Activated CD4-positive, alpha-beta T cell treated with anti-CD3 and anti-CD28 coated beads, Interleukin-2, amount 10 ng/mL, durations not matched to agents 7 days and 5 days (primary cell): ENCODE data around the gene NFYA. TPM values are rescaled to one million over a fixed set of nuclear protein-coding genes. Genes with fewer than 3 reads are reported as not detected.

Experiments used
- CTCF ChIA-PET: fragments of 350-600 bp; sonication (Branson Sonifier 250); formaldehyde crosslinking; loops from one replicate; lab custom pipeline; 2021; ENCODE audit warnings: antibody characterized with exemption; lab: Charles Lee
- POLR2A ChIA-PET: fragments of 350-600 bp; sonication (Branson Sonifier 250); formaldehyde crosslinking; loops from one replicate; lab custom pipeline; 2021; ENCODE audit warnings: antibody characterized with exemption; lab: Charles Lee
- DNase-seq: peaks from one replicate; pipeline ENCODE4 v3.0.0-alpha.2; 2020
- H3K27ac Mint-ChIP-seq: one replicate; pipeline ENCODE4 v1.8.0; 2021; ENCODE audit warnings: mild to moderate bottlenecking, moderate library complexity, mixed read lengths
- H3K27me3 Mint-ChIP-seq: one replicate; pipeline ENCODE4 v1.8.0; 2021; ENCODE audit warnings: mixed read lengths
- H3K36me3 Mint-ChIP-seq: one replicate; pipeline ENCODE4 v1.8.0; 2021; ENCODE audit warnings: low read depth, mixed read lengths
- H3K4me1 Mint-ChIP-seq: one replicate; pipeline ENCODE4 v1.8.0; 2021; ENCODE audit warnings: mixed read lengths
- H3K4me3 Mint-ChIP-seq: one replicate; pipeline ENCODE4 v1.8.0; 2021; ENCODE audit warnings: mild to moderate bottlenecking, moderate library complexity, mixed read lengths
- H3K9me3 Mint-ChIP-seq: one replicate; pipeline ENCODE4 v1.8.0; 2021; ENCODE audit warnings: mixed read lengths
- total RNA-seq, 2 experiments: library from RNA; stranded (reverse); gene quantifications; one replicate each; pipeline ENCODE4 v1.2.3, GENCODE V29; 2021

The NFYA gene
- total RNA-seq, 2 experiments from 2014 or later, result 33.8 to 36.9 TPM

DNA sequence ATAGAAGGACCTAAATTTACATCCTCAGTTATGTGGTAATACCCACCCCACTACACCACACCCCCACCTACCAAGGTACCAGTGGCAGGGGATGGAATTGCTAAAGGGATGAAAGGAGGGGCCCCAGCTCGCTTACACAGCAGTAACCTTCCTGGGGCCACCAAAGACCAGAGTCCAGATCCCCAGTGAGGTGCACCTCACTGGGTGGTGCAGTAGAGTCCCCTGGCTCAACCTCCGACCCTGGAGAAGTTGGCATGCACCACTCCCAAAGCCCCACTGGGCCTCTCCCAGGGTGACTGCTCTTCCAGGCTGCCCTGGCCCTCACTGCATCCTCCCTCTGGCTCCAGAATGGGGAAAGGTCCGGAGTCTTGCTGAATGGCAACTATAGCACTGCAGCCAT is 34.6 kb upstream of the NFYA start:
- POLR2A ChIA-PET, result no interaction called here
- H3K27ac Mint-ChIP-seq, result no peak overlapping the region
- no peaks in the 10 kb centered on the region for H3K9me3 Mint-ChIP-seq
- no peak overlapping the region for H3K4me3 Mint-ChIP-seq
- no peak for DNase-seq
- CTCF ChIA-PET, result interaction anchor here (0.8 to 3.1 kb wide), 2 partner anchors 9 to 10 kb away, joined by 4 to 26 read pairs; no protein-coding TSS in a partner anchor
- peaks cover 3% of the 10 kb centered on the region for H3K27me3 Mint-ChIP-seq
- H3K36me3 Mint-ChIP-seq, result no peaks in the 10 kb centered on the region
- H3K4me1 Mint-ChIP-seq, result peaks cover 12% of the 10 kb centered on the region

DNA sequence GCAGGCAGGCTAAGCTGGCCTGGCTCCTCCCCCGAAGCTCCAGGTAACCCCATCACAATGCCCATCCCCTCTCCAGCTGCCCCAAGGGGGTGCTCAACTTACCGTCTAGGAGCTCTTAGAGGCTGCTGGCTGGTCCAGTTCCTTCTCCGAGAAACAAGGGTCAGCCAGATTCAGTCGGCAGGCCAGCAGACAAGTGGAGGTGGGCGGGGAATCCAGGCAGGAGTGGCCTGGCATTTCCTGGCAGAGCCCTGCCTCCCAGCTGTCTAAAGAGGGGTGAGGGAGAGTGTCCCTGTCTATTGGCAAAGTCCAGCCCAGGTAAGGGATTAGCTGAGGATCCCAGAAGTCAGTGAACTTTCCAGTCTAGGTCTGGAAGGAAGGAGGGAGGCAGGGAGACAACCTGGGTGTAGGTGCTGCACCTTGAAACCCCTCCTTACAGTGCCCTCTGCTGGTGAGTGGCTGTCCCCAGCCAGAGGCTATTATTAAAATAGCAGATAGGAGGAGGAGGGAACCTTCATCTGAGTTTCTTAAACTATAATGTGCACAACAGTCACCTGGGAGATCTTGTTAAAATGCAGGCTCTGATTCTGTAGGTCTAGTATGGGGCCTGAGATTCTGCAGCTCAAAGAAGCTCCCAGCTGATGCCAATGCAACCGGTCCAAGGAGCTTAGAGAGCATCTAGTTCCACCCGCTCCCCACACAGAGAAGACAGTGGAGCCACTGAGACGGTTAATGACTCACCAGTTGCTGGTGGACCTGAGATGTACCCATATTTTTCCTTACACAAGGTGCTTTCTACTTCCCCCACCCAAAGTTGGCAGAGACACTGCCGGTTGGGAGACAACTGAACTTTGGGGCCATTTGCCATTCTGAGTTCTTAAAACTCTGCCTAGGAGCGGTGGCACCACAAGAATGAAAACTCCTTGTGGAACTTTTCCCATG is 33.4 kb upstream of the NFYA start, which contains the start of gene UNC5CL:
TSS of gene UNC5CL (minus strand) at position 162 of the 939 bp plus-strand sequence. CDS start 4,147 bp downstream, outside the sequence.
- DNase-seq, result peak; percentile 81
- Mint-ChIP-seq H3K27me3 (peaks cover 3% of the 10 kb centered on the region), H3K4me1 (peaks cover 12% of the 10 kb centered on the region), H3K4me3 (no peak within 1 kb of the TSS), H3K36me3 (no peaks in the 10 kb centered on the region), H3K27ac (peak within 1 kb of the TSS; percentile 9), H3K9me3 (no peaks in the 10 kb centered on the region)
- POLR2A ChIA-PET, result no interaction called here
- CTCF ChIA-PET, result interaction anchor here (0.6 to 3.1 kb wide), 6 partner anchors 10 to 22 kb away, joined by 3 to 26 read pairs (median 5); no protein-coding TSS in a partner anchor

GRCh38 chr6:41040101-41040939 is 32.5 kb upstream of the NFYA start:
- Mint-ChIP-seq H3K27ac (peak overlapping the region; percentile 9), H3K36me3 (no peaks in the 10 kb centered on the region), H3K27me3 (peaks cover 3% of the 10 kb centered on the region), H3K4me1 (peaks cover 12% of the 10 kb centered on the region), H3K9me3 (no peaks in the 10 kb centered on the region), H3K4me3 (no peak overlapping the region)
- ChIA-PET POLR2A (no interaction called here), CTCF (interaction anchor here (1.6 to 3.1 kb wide), 4 partner anchors 9 to 16 kb away, joined by 5 to 26 read pairs (median 8); no protein-coding TSS in a partner anchor)
- no peak for DNase-seq

DNA sequence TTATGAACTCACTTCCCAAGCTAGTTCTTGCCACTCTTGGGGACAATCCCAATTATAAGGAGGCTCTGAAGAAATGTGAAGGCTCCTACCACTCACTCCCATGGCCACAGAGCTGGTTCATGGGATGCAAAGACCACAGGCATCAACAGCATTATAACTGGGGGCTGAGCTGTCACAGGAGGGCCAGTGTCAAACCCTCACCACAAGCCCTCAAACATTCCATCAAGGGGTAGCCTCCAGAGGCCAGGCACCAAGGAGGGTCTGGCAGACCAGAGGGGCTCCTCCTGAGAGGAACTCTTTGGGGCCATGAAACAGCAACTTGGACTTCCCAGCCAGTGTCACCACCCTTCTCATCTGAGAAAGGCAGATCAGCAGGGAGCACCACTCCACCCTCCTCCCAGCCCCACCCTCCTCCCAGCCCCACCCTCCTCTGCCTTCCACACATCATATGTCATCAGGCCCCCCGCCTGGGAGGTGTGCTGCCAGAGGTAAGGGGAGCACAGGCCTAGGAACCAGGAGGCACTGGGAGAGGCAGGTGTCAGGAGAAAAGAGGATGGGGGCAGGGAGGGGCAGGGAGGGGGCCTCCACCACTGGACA is 31.7 kb upstream of the NFYA start:
- Mint-ChIP-seq H3K27ac (no peak overlapping the region), H3K36me3 (no peaks in the 10 kb centered on the region), H3K4me1 (peaks cover 12% of the 10 kb centered on the region), H3K27me3 (peaks cover 3% of the 10 kb centered on the region), H3K4me3 (no peak overlapping the region), H3K9me3 (no peaks in the 10 kb centered on the region)
- no peak for DNase-seq
- POLR2A ChIA-PET, result no interaction called here
- CTCF ChIA-PET, result interaction anchor here (1.6 to 3.1 kb wide), 3 partner anchors 9 to 15 kb away, joined by 5 to 26 read pairs (median 12); no protein-coding TSS in a partner anchor

DNA sequence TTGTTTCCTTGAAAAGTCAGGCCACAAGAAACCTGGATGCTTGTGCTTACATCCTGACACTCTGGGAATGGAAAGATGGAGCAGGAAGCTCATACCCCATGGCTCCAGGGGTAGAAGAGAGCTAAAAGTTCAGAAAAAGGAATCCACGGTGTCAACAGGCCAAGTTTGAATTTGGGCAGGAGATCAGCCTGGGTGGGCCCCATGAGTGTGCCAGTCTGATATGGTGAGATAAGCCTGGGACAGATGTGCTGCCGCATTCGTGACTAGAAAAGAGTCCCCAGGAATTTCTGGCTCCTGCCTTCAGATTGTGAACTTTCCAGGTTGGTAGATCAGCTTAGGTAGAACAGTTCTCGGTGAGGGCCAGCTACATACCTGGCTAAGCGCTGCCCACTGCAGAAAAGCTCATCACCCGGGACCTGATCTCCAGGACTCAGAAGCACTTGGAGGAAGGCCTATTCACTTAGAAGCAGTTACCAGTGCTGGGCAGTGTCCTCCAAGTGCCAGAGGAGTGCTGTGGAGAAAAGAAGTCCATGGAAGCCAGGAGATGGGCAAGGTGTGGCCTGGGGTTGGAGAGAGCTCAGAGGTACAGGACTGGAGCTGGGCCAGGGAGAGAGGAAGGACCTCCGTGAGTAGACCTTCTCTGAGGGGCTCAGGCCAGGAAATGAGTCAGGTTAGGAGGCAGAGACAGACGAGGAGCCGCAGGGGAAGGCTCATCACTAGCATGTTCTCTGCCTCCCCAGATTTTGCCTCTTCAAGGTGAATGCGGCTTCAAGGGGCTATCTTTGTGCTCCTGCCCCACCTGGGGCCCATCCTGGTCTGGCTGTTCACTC is 30.3 kb upstream of the NFYA start, which contains the start of gene TSPO2:
TSS of gene TSPO2 (plus strand) at position 242 of the 830 bp plus-strand sequence. CDS start at position 761, 519 bp downstream.
- DNase-seq, result no peak
- Mint-ChIP-seq H3K9me3 (no peaks in the 10 kb centered on the region), H3K27me3 (no peaks in the 10 kb centered on the region), H3K27ac (peak within 1 kb of the TSS; percentile 64), H3K4me1 (peaks cover 12% of the 10 kb centered on the region), H3K36me3 (no peaks in the 10 kb centered on the region), H3K4me3 (no peak within 1 kb of the TSS)
- CTCF ChIA-PET, result interaction anchor here (0.7 to 4.6 kb wide), 5 partner anchors 9 to 17 kb away, joined by 3 to 22 read pairs (median 4); partner anchors contain the start of gene APOBEC2
- POLR2A ChIA-PET, result no interaction called here

GRCh38 chr6:41043151-41043550 is 29.6 kb upstream of the NFYA start:
- H3K36me3 Mint-ChIP-seq, result no peaks in the 10 kb centered on the region
- no peaks in the 10 kb centered on the region for H3K27me3 Mint-ChIP-seq

GRCh38 chr6:41045664-41046063 is 27.1 kb upstream of the NFYA start:
- H3K9me3 Mint-ChIP-seq, result no peaks in the 10 kb centered on the region
- ChIA-PET CTCF (interaction anchor here (0.8 to 4.6 kb wide), 3 partner anchors 8 to 12 kb away, joined by 3 to 22 read pairs (median 9); no protein-coding TSS in a partner anchor), POLR2A (no interaction called here)
- H3K4me1 Mint-ChIP-seq, result peaks cover 4% of the 10 kb centered on the region
- H3K4me3 Mint-ChIP-seq, result no peak overlapping the region
- no peak for DNase-seq
- H3K27me3 Mint-ChIP-seq, result no peaks in the 10 kb centered on the region
- no peak overlapping the region for H3K27ac Mint-ChIP-seq
- H3K36me3 Mint-ChIP-seq, result no peaks in the 10 kb centered on the region

More at GRCh38 chr6:41043151-41043550, 29.6 kb upstream of the NFYA start:
- H3K4me1 Mint-ChIP-seq, result peaks cover 12% of the 10 kb centered on the region
- ChIA-PET CTCF (interaction anchor here (0.8 to 4.6 kb wide), 5 partner anchors 10 to 26 kb away, joined by 3 to 22 read pairs (median 5); partner anchors contain the start of gene APOBEC2), POLR2A (no interaction called here)
- no peaks in the 10 kb centered on the region for H3K9me3 Mint-ChIP-seq
- DNase-seq, result no peak
- no peak overlapping the region for H3K4me3 Mint-ChIP-seq
- peak overlapping the region; percentile 64 for H3K27ac Mint-ChIP-seq

DNA sequence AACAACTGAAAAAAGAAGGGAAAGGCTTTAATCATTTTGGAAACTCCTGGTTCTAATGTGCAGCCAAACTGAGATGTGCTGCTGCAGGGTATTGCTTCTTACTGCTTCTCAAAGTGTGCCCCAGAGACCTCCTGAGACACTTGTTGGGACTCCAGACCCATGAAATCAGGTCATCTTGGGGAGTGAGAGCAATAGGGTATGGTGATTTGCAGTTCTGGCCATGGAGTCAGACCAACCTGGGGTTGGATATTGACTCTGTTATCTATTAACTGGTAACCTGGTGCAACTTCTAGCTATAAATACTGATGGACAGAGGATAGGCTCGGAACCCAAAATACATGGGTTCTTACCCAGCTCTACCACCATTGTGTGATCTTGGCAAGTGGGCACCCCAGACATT is 26.7 kb upstream of the NFYA start:
- ChIA-PET POLR2A (no interaction called here), CTCF (interaction anchor here (2.2 to 4.6 kb wide), 2 partner anchors 10 to 12 kb away, joined by 9 to 22 read pairs; no protein-coding TSS in a partner anchor)
- Mint-ChIP-seq H3K27ac (no peak overlapping the region), H3K4me1 (peaks cover under 1% of the 10 kb centered on the region), H3K36me3 (no peaks in the 10 kb centered on the region), H3K9me3 (no peaks in the 10 kb centered on the region), H3K4me3 (no peak overlapping the region), H3K27me3 (no peaks in the 10 kb centered on the region)
- no peak for DNase-seq

- H3K4me3 Mint-ChIP-seq, result no peak overlapping the region
- ChIA-PET POLR2A (no interaction called here), CTCF (interaction anchor here (4.6 kb wide), 1 partner anchor 14 kb away, joined by 22 read pairs; no protein-coding TSS in a partner anchor)
- peaks cover 3% of the 10 kb centered on the region for H3K9me3 Mint-ChIP-seq
- H3K27me3 Mint-ChIP-seq, result no peaks in the 10 kb centered on the region
- H3K36me3 Mint-ChIP-seq, result peaks cover 5% of the 10 kb centered on the region
- DNase-seq, result no peak
- H3K27ac Mint-ChIP-seq, result peak overlapping the region; percentile 14
- H3K4me1 Mint-ChIP-seq, result peaks cover 11% of the 10 kb centered on the region
Measured at GRCh38 chr6:41047306-41047705, 25.5 kb upstream of the NFYA start.

- POLR2A ChIA-PET, result no interaction called here
- Mint-ChIP-seq H3K9me3 (peaks cover 3% of the 10 kb centered on the region), H3K27ac (peak overlapping the region; percentile 14), H3K4me3 (no peak overlapping the region), H3K36me3 (peaks cover 5% of the 10 kb centered on the region), H3K27me3 (no peaks in the 10 kb centered on the region), H3K4me1 (peaks cover 17% of the 10 kb centered on the region)
- CTCF ChIA-PET, result interaction anchor here (2.7 to 3.1 kb wide), 2 partner anchors 8 to 20 kb away, joined by 12 to 17 read pairs; no protein-coding TSS in a partner anchor
- DNase-seq, result no peak
Measured at GRCh38 chr6:41047745-41048732, 24.7 kb upstream of the NFYA start.
